ENCODE data around the gene TSHZ2. TPM values are rescaled to one million over a fixed set of nuclear protein-coding genes. Genes with fewer than 3 reads are reported as not detected.

The TSHZ2 gene
- total RNA-seq, 1 donor from 2014 or later: 1.2 TPM

DNA sequence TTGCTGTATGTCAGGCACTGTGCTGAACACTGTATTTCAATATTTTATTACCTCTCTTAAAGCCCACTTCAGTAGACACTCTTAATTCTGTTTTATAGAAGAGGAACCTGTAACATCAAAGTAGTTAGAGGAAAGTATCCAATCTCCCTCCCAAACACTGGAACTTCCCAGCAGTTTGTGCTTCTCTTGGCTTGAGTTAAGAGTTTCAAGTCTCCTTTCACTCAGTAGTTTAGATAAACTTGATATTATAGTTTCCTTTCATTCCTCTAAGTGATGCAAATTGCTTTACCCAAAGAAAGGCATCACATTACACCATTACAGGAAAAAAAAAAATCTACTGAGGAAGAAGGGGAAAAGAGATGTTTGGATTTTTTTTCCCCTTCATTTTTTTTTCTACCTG, 164.3 kb downstream of the TSHZ2 start:
- H3K9me3 Mint-ChIP-seq (ENCODE audit: unreplicated experiment): peaks cover 2% of the 10 kb centered on the region
- no peaks in the 10 kb centered on the region for H4K20me1 ChIP-seq (ENCODE audit: insufficient read depth, low read length)
- H3K79me2 ChIP-seq (ENCODE audit: insufficient read depth, low read length): no peaks in the 10 kb centered on the region
- peaks cover 15% of the 10 kb centered on the region for H3K27me3 Mint-ChIP-seq (ENCODE audit: low read depth, unreplicated experiment)
- H3K9ac ChIP-seq (ENCODE audit: low read length): no peak overlapping the region
- peaks cover 4% of the 10 kb centered on the region for H3K4me1 Mint-ChIP-seq (ENCODE audit: low read depth, unreplicated experiment)
- H3K36me3 Mint-ChIP-seq (ENCODE audit: low read depth, unreplicated experiment): no peaks in the 10 kb centered on the region
- DNase-seq (ENCODE audit: low read depth) (peak; percentile 15), FAIRE-seq (no peak)
- no peak overlapping the region for H3K27ac Mint-ChIP-seq (ENCODE audit: unreplicated experiment)
- H3K4me3 ChIP-seq (ENCODE audit: insufficient read depth, low read depth, low read length): no peak overlapping the region
- TF ChIP-seq, protein P1, sequence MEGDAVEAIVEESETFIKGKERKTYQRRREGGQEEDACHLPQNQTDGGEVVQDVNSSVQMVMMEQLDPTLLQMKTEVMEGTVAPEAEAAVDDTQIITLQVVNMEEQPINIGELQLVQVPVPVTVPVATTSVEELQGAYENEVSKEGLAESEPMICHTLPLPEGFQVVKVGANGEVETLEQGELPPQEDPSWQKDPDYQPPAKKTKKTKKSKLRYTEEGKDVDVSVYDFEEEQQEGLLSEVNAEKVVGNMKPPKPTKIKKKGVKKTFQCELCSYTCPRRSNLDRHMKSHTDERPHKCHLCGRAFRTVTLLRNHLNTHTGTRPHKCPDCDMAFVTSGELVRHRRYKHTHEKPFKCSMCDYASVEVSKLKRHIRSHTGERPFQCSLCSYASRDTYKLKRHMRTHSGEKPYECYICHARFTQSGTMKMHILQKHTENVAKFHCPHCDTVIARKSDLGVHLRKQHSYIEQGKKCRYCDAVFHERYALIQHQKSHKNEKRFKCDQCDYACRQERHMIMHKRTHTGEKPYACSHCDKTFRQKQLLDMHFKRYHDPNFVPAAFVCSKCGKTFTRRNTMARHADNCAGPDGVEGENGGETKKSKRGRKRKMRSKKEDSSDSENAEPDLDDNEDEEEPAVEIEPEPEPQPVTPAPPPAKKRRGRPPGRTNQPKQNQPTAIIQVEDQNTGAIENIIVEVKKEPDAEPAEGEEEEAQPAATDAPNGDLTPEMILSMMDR (IDR thresholded peaks at IDR 0.05; ENCODE audit: insufficient read depth, low read depth, low read length): no peak
- no peak for TF ChIP-seq EZH2 (IDR thresholded peaks at IDR 0.05; ENCODE audit: insufficient read depth, low read length)
- H3K4me3 Mint-ChIP-seq (ENCODE audit: unreplicated experiment): no peak overlapping the region
- no peak overlapping the region for H3K27ac ChIP-seq (ENCODE audit: low read depth, low read length)
- H3K9me3 ChIP-seq (ENCODE audit: insufficient read depth, low read depth, low read length): no peaks in the 10 kb centered on the region
- H3K4me2 ChIP-seq (ENCODE audit: low read length): no peak overlapping the region
- H3K27me3 ChIP-seq (ENCODE audit: insufficient read depth, low read length): no peaks in the 10 kb centered on the region
- H3K36me3 ChIP-seq (ENCODE audit: insufficient read depth, low read length): no peaks in the 10 kb centered on the region
- no peaks in the 10 kb centered on the region for H3K4me1 ChIP-seq (ENCODE audit: insufficient read depth, low read length)
- H2AFZ ChIP-seq (ENCODE audit: low read depth, low read length): no peak overlapping the region

DNA sequence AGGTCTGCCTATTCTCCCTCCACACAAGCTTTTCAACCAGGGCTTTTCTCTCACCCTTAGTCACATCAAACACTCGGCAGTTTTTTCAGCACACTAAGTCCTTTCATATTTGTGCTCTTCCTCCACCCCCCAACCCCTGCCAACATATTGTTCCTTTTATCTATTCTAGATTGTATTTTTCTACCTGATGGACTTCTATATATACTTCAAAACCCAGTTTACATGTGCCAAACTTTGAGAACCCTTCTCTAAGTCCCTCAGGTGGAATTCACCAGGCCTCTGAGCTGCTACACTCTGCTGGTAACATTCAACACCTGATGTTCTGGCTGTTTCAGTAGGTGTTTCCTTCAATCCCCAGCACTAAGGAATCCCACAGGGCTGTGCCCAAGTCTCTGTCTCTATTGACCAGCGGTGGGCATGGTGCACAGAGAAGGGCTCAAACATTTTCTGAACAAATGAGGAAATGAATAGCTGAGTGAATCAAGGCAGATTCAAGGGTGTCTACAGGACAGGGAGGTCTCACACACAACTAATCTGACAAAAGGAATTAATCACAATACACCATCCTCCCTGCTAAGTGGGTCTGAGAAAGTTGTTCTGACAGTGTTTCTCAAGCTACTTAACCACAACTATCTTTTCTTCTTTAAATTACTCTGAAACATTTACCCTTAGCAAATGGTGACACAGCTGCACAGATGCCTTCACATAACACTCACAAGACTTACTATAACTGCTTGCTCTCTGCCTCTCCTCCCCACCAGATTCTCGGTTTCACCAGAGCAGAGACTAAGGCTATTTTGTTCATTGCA, 166.5 kb downstream of the TSHZ2 start:
- Histone ChIP-seq H3K9me3 (ENCODE audit: insufficient read depth, low read depth, low read length) (no peaks in the 10 kb centered on the region), H4K20me1 (ENCODE audit: insufficient read depth, low read length) (no peaks in the 10 kb centered on the region), H3K4me3 (ENCODE audit: insufficient read depth, low read depth, low read length) (no peak overlapping the region), H3K4me2 (ENCODE audit: low read length) (no peak overlapping the region), H2AFZ (ENCODE audit: low read depth, low read length) (no peak overlapping the region), H3K9ac (ENCODE audit: low read length) (no peak overlapping the region), H3K27me3 (ENCODE audit: insufficient read depth, low read length) (no peaks in the 10 kb centered on the region), H3K79me2 (ENCODE audit: insufficient read depth, low read length) (no peaks in the 10 kb centered on the region), H3K4me1 (ENCODE audit: insufficient read depth, low read length) (no peaks in the 10 kb centered on the region), H3K36me3 (ENCODE audit: insufficient read depth, low read length) (no peaks in the 10 kb centered on the region), H3K27ac (ENCODE audit: low read depth, low read length) (no peak overlapping the region)
- Mint-ChIP-seq H3K27me3 (ENCODE audit: low read depth, unreplicated experiment) (peaks cover 1% of the 10 kb centered on the region), H3K4me1 (ENCODE audit: low read depth, unreplicated experiment) (peaks cover 4% of the 10 kb centered on the region), H3K9me3 (ENCODE audit: unreplicated experiment) (peaks cover 2% of the 10 kb centered on the region), H3K27ac (ENCODE audit: unreplicated experiment) (no peak overlapping the region), H3K4me3 (ENCODE audit: unreplicated experiment) (no peak overlapping the region), H3K36me3 (ENCODE audit: low read depth, unreplicated experiment) (no peaks in the 10 kb centered on the region)
- FAIRE-seq (no peak), DNase-seq (ENCODE audit: low read depth) (no peak)
- TF ChIP-seq, protein P1 (IDR thresholded peaks at IDR 0.05; ENCODE audit: insufficient read depth, low read depth, low read length): no peak
- TF ChIP-seq EZH2 (IDR thresholded peaks at IDR 0.05; ENCODE audit: insufficient read depth, low read length): no peak

Measured in astrocyte (in vitro differentiated cells and primary cell).